RWPE2 (cell line): ENCODE measurements around the gene LAMA5.
A peak's percentile ranks its signal among the peaks of the same experiment; 100 is the strongest.

Experiments used
- ATAC-seq: fragments of 200-7000 bp; cut with Tn5 transposase; 3 replicates; pipeline ENCODE4 v1.9.1; 2021; ENCODE audit warnings: low read depth
- DNase-seq: peaks from one replicate; pipeline ENCODE4 v3.0.0-alpha.2; 2020; ENCODE audit warnings: low spot score
- H3K27ac ChIP-seq: fragments of 450-650 bp; 2 replicates; pipeline ENCODE4 v1.5.1; 2017; ENCODE audit warnings: mild to moderate bottlenecking; ENCODE audit not compliant: poor library complexity, severe bottlenecking
- H3K27me3 ChIP-seq: fragments of 250-450 bp; sonication (Bioruptor Pico); 2 replicates; pipeline ENCODE4 v1.5.1; 2021; ENCODE audit warnings: mild to moderate bottlenecking, moderate library complexity; ENCODE audit not compliant: insufficient read depth, poor library complexity, severe bottlenecking
- H3K36me3 ChIP-seq: fragments of 250-450 bp; sonication (Bioruptor Pico); 2 replicates; pipeline ENCODE4 v1.5.1; 2020; ENCODE audit warnings: low read depth, mild to moderate bottlenecking, moderate library complexity
- H3K4me1 ChIP-seq: fragments of 250-450 bp; sonication (Bioruptor Pico); 2 replicates; pipeline ENCODE4 v1.5.1; 2021; ENCODE audit warnings: mild to moderate bottlenecking, moderate library complexity; ENCODE audit not compliant: insufficient read depth, poor library complexity, severe bottlenecking
- H3K4me3 ChIP-seq: fragments of 250-450 bp; sonication (Bioruptor Pico); 2 replicates; pipeline ENCODE4 v1.5.1; 2021; ENCODE audit warnings: mild to moderate bottlenecking, moderate library complexity; ENCODE audit not compliant: severe bottlenecking
- H3K9me3 ChIP-seq: fragments of 250-450 bp; sonication (Bioruptor Pico); 2 replicates; pipeline ENCODE4 v1.5.1; 2021; ENCODE audit warnings: mild to moderate bottlenecking, moderate library complexity; ENCODE audit not compliant: severe bottlenecking
- CTCF ChIP-seq: fragments of 450-650 bp; IDR thresholded peaks from one replicate; pipeline ENCODE4 v1.5.1; 2017; ENCODE audit warnings: mild to moderate bottlenecking, moderate library complexity; ENCODE audit not compliant: poor library complexity, severe bottlenecking

LAMA5 gene

GRCh38 chr20:62400021-62400420 lies 32.9 kb upstream of the LAMA5 start:
- ATAC-seq = no peak; the same call in 2 of the 3 replicates
- Histone ChIP-seq H3K9me3 (no peaks in the 10 kb centered on the region), H3K4me3 (no peak overlapping the region), H3K4me1 (no peaks in the 10 kb centered on the region), H3K27me3 (no peaks in the 10 kb centered on the region), H3K36me3 (no peaks in the 10 kb centered on the region), H3K27ac (no peak overlapping the region)
- DNase-seq = peak; percentile 83
- TF ChIP-seq CTCF = no peak

GRCh38 chr20:62398120-62398821 lies 31.2 kb upstream of the LAMA5 start:
- Histone ChIP-seq H3K4me1 (no peaks in the 10 kb centered on the region), H3K36me3 (0 out of 2 replicates have a peak, but pooled peaks cover 4% of the 10 kb centered on the region), H3K27me3 (no peaks in the 10 kb centered on the region), H3K9me3 (no peaks in the 10 kb centered on the region), H3K4me3 (no peak overlapping the region), H3K27ac (no peak overlapping the region)
- ATAC-seq (no peak), DNase-seq (peak; percentile 85)
- TF ChIP-seq CTCF = no peak

GRCh38 chr20:62396367-62397239 lies 29.5 kb upstream of the LAMA5 start:
- DNase-seq (peak; percentile 85), ATAC-seq (no peak)
- TF ChIP-seq CTCF = no peak
- no peaks in the 10 kb centered on the region for H3K9me3 ChIP-seq
- H3K36me3 ChIP-seq = 0 out of 2 replicates have a peak, but pooled peaks cover 4% of the 10 kb centered on the region
- no peaks in the 10 kb centered on the region for H3K27me3 ChIP-seq
- no peaks in the 10 kb centered on the region for H3K4me1 ChIP-seq
- H3K27ac ChIP-seq = no peak overlapping the region
- H3K4me3 ChIP-seq = no peak overlapping the region

- Histone ChIP-seq H3K27ac (no peak overlapping the region), H3K36me3 (peaks cover 9% of the 10 kb centered on the region; the same call in 1 of the 2 replicates), H3K4me3 (no peak overlapping the region), H3K9me3 (no peaks in the 10 kb centered on the region), H3K4me1 (no peaks in the 10 kb centered on the region), H3K27me3 (no peaks in the 10 kb centered on the region)
- DNase-seq (peak; percentile 81), ATAC-seq (0 out of 3 replicates have a peak, but pooled peaks have one; percentile 5)
- no peak for TF ChIP-seq CTCF
Observed at GRCh38 chr20:62395311-62396242, 28.5 kb upstream of the LAMA5 start.
